SJSA1 (cell line): ENCODE data around the gene SPATA18. TPM values are rescaled to one million over a fixed set of nuclear protein-coding genes. Genes with fewer than 3 reads are reported as not detected.

ENCODE experiments used
- DNase-seq, 2 experiments: peaks; one replicate each; pipeline ENCODE4 v3.0.0-alpha.2; 2015 to 2020; ENCODE audit warnings: low spot score in 2 of 2, low read depth in 1 of 2
- H3K27ac ChIP-seq: fragments of 250-450 bp; sonication (Bioruptor Pico); 2 replicates; pipeline ENCODE4 v1.5.1; 2020; ENCODE audit warnings: mild to moderate bottlenecking, moderate library complexity
- H3K27me3 ChIP-seq: fragments of 250-450 bp; sonication (Bioruptor Pico); replicated peaks from 2 replicates; pipeline ENCODE4 v1.5.1; 2020; ENCODE audit warnings: mild to moderate bottlenecking, moderate library complexity
- H3K36me3 ChIP-seq: fragments of 250-450 bp; sonication (Bioruptor Pico); 2 replicates; pipeline ENCODE4 v1.5.1; 2020; ENCODE audit warnings: mild to moderate bottlenecking
- H3K4me1 ChIP-seq: fragments of 250-450 bp; sonication (Bioruptor Pico); replicated peaks from 2 replicates; pipeline ENCODE4 v1.6.1; 2021; ENCODE audit warnings: mild to moderate bottlenecking
- H3K4me3 ChIP-seq: fragments of 250-450 bp; sonication (Bioruptor Pico); 2 replicates; pipeline ENCODE4 v1.5.1; 2020; ENCODE audit warnings: mild to moderate bottlenecking
- H3K9me3 ChIP-seq: fragments of 250-450 bp; sonication (Bioruptor Pico); replicated peaks from 2 replicates; pipeline ENCODE4 v1.5.1; 2020; ENCODE audit warnings: mild to moderate bottlenecking
- total RNA-seq: library from RNA; depleted of rRNA; stranded (reverse); fragments of >200 nt; shearing (Covaris generic); gene quantifications from 2 replicates; pipeline ENCODE4 v1.2.3, GENCODE V29; 2014; rRNA removed

The SPATA18 gene
- total RNA-seq, 1 experiment from 2014 or later = 0.11 TPM

- no peak overlapping the region for H3K4me3 ChIP-seq
- H3K27ac ChIP-seq = no peak overlapping the region
- H3K27me3 ChIP-seq = no peaks in the 10 kb centered on the region
- H3K36me3 ChIP-seq = no peaks in the 10 kb centered on the region
- H3K4me1 ChIP-seq = no peaks in the 10 kb centered on the region
- H3K9me3 ChIP-seq = no peaks in the 10 kb centered on the region
- DNase-seq = no peak
Observed at GRCh38 chr4:52144372-52144771, 93.3 kb downstream of the SPATA18 start.

Other genes with a start within 250 kb of the SPATA18 start
- gene DCUN1D4, start 208.2 kb upstream of the SPATA18 start, total RNA-seq = 30.4 and 65.2 TPM in 2 replicates
- 0.05 TPM in 1 of 2 replicates, not detected in the other for gene LRRC66, start 30.9 kb upstream of the SPATA18 start, total RNA-seq
- gene SGCB, start 13.0 kb upstream of the SPATA18 start, total RNA-seq = 20.1 and 32.8 TPM in 2 replicates